Lower leg skin (tissue), 3 donors: ENCODE results near the gene ZFYVE21.

Experiments
- CTCF ChIP-seq, 3 donors: fragments of 450-650 bp; IDR thresholded peaks; one replicate each; pipeline ENCODE4 v1.5.1; 2016; ENCODE audit warnings: antibody characterized with exemption in 3 of 3, mild to moderate bottlenecking in 3 of 3, moderate library complexity in 2 of 3
- POLR2A ChIP-seq, 2 donors: fragments of 450-650 bp; IDR thresholded peaks; one replicate each; pipeline ENCODE4 v1.6.1; 2016 to 2017; ENCODE audit warnings: antibody characterized with exemption in 2 of 2, mild to moderate bottlenecking in 1 of 2, moderate library complexity in 1 of 2

GRCh38 chr14:103688906-103689902, 26.4 kb upstream of the ZFYVE21 start:
- no peak for TF ChIP-seq CTCF (IDR thresholded peaks at IDR 0.05)
- TF ChIP-seq POLR2A (IDR thresholded peaks at IDR 0.05) = no peak
